Fibroblast of lung (primary cell): Measurements from ENCODE around the gene MRPL45. TPM values are rescaled to one million over a fixed set of nuclear protein-coding genes. Genes with fewer than 3 reads are reported as not detected.

Experiments
- DNase-seq, 2 donors: peaks; one replicate each; pipeline versions ENCODE4 v3.0.0 to v3.0.0-alpha.2; 2010; ENCODE audit warnings: low read depth in 2 of 2
- H2AFZ ChIP-seq: 2 replicates; pipeline ENCODE4 v1.5.1; 2012; ENCODE audit warnings: low read length, control low read depth, inconsistent platforms
- H3K27ac ChIP-seq: 2 replicates; pipeline ENCODE4 v1.5.1; 2011; ENCODE audit warnings: low read length, control low read depth; ENCODE audit not compliant: insufficient read depth
- H3K27me3 ChIP-seq: 2 replicates; pipeline ENCODE4 v1.5.1; 2011; ENCODE audit warnings: mild to moderate bottlenecking, low read length; ENCODE audit not compliant: control insufficient read depth, insufficient read depth
- H3K36me3 ChIP-seq: 2 replicates; pipeline ENCODE4 v1.5.1; 2011; ENCODE audit warnings: low read length; ENCODE audit not compliant: control insufficient read depth, insufficient read depth
- H3K4me1 ChIP-seq: 2 replicates; pipeline ENCODE4 v1.5.1; 2011; ENCODE audit warnings: low read length; ENCODE audit not compliant: control insufficient read depth, insufficient read depth; ENCODE audit errors: extremely low read depth
- H3K4me2 ChIP-seq: 2 replicates; pipeline ENCODE4 v1.5.1; 2011; ENCODE audit warnings: low read length, control low read depth; ENCODE audit not compliant: insufficient read depth; ENCODE audit errors: extremely low read depth
- H3K4me3 ChIP-seq, 4 experiments: fragments of 200-600 bp in 1 of 4; sonication (generic) in 1 of 4; replicated peaks in 1 of 4; 2 replicates each; pipeline ENCODE4 v1.5.1; 2011 to 2016; ENCODE audit warnings: low read length in 4 of 4, low read depth in 3 of 4, mild to moderate bottlenecking in 3 of 4, control low read depth in 2 of 4, inconsistent platforms in 1 of 4, mixed read lengths in 1 of 4; ENCODE audit not compliant: insufficient read depth in 1 of 4; ENCODE audit errors: control extremely low read depth in 1 of 4
- H3K79me2 ChIP-seq: 2 replicates; pipeline ENCODE4 v1.5.1; 2012; ENCODE audit warnings: mild to moderate bottlenecking, low read length, inconsistent platforms; ENCODE audit not compliant: control insufficient read depth, insufficient read depth
- H3K9ac ChIP-seq: 2 replicates; pipeline ENCODE4 v1.5.1; 2011; ENCODE audit warnings: mild to moderate bottlenecking, low read length, control low read depth; ENCODE audit not compliant: insufficient read depth
- H3K9me3 ChIP-seq: 2 replicates; pipeline ENCODE4 v1.5.1; 2012; ENCODE audit warnings: low read depth, low read length; ENCODE audit not compliant: control insufficient read depth, insufficient read depth
- H4K20me1 ChIP-seq: 2 replicates; pipeline ENCODE4 v1.5.1; 2011; ENCODE audit warnings: low read length; ENCODE audit not compliant: control insufficient read depth, insufficient read depth; ENCODE audit errors: extremely low read depth
- EZH2 ChIP-seq: IDR thresholded peaks from 2 replicates; pipeline ENCODE4 v1.5.1; 2012; ENCODE audit warnings: low read length, control low read depth, mild to moderate bottlenecking; ENCODE audit errors: missing control alignments
- polyA plus RNA-seq, 2 donors: library from polyadenylated mRNA; depleted of rRNA in 1 of 2; stranded (reverse) in 1 of 2; unstranded in 1 of 2; fragments of >200 nt; gene quantifications; 2 replicates each; pipeline ENCODE4 v1.2.1, GENCODE V29; 2011 to 2012; ENCODE audit warnings: missing spikeins in 1 of 2
- total RNA-seq: library from RNA; depleted of rRNA; stranded (reverse); fragments of >200 nt; gene quantifications from 2 replicates; pipeline ENCODE4 v1.2.1, GENCODE V29; 2014
- TF ChIP-seq, protein P1 (sequence below), 2 donors: IDR thresholded peaks in 1 of 2; conservative IDR thresholded peaks in 1 of 2; 1 replicate in 1 of 2; 2 replicates in 1 of 2; pipeline ENCODE4 v1.5.1; 2011 to 2012; ENCODE audit warnings: low read length in 2 of 2, control low read depth in 1 of 2, inconsistent platforms in 1 of 2, low read depth in 1 of 2, mild to moderate bottlenecking in 1 of 2

MRPL45 gene
- total and polyA plus RNA-seq, 2 donors (not counting 1 experiment from before 2014, with no cell fraction given): 34.7 to 56.1 TPM

DNA sequence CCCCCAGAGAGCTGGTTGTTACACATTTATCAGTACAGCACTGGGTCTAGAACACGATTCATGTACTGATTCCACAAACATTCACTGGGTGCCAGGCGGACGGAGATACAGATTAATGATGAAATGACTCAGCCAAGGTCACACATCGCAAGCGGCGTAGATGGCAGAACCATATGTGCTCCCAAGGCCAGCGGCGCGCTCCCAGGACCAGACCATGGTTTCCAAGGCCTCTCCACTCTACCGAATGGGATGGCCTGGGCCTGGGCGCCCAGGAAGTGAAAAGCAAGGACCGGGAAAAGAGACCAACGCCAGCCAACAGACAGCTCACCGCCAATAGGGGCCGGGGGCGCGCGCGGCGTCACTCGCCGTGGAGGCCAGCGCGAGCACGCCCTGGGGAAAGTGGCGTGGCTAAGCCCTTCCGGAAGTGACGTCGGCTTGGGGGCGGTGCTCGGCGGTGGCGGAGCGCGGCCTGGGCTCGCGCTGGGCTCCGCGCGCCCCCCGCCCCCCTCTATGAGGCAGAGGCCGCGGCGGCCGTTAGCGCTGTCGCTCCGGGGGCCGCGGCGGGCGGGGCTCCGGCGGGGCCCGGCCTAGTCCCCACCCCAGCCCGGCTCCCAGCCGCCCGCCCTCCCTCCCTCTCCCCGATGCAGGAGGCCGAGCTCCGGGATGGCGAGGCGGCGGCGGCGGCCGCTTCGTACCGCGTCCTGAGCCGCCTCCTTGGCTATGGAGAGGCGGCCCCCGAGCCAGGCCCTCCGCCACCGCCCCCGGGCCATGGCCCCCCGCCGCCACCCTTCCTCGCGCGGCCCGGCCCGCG, 54.6 kb downstream of the MRPL45 start, which contains the start of gene SOCS7:
TSS of gene SOCS7 (plus strand) at position 433 of the 811 bp plus-strand sequence. CDS start at position 642, 209 bp downstream.
- Histone ChIP-seq H3K4me2 (peak within 1 kb of the TSS; percentile 95), H3K4me1 (no peaks in the 10 kb centered on the region), H3K36me3 (no peaks in the 10 kb centered on the region), H3K27me3 (no peaks in the 10 kb centered on the region), H3K4me3 (peak within 1 kb of the TSS; percentile 70 to 82 (median 77)), H3K9ac (peak within 1 kb of the TSS; percentile 68), H2AFZ (peak within 1 kb of the TSS; percentile 96), H3K79me2 (peaks cover 19% of the 10 kb centered on the region), H4K20me1 (no peaks in the 10 kb centered on the region), H3K27ac (peak within 1 kb of the TSS; percentile 89), H3K9me3 (no peaks in the 10 kb centered on the region)
- TF ChIP-seq, protein P1, sequence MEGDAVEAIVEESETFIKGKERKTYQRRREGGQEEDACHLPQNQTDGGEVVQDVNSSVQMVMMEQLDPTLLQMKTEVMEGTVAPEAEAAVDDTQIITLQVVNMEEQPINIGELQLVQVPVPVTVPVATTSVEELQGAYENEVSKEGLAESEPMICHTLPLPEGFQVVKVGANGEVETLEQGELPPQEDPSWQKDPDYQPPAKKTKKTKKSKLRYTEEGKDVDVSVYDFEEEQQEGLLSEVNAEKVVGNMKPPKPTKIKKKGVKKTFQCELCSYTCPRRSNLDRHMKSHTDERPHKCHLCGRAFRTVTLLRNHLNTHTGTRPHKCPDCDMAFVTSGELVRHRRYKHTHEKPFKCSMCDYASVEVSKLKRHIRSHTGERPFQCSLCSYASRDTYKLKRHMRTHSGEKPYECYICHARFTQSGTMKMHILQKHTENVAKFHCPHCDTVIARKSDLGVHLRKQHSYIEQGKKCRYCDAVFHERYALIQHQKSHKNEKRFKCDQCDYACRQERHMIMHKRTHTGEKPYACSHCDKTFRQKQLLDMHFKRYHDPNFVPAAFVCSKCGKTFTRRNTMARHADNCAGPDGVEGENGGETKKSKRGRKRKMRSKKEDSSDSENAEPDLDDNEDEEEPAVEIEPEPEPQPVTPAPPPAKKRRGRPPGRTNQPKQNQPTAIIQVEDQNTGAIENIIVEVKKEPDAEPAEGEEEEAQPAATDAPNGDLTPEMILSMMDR (conservative IDR thresholded peaks at IDR 0.05 in 1 of 2, IDR thresholded peaks at IDR 0.05 in 1 of 2; ENCODE audit: low read depth in 1 of 2, low read length in 2 of 2): no peak
- TF ChIP-seq EZH2: no peak
- DNase-seq: peak; percentile 91

DNA sequence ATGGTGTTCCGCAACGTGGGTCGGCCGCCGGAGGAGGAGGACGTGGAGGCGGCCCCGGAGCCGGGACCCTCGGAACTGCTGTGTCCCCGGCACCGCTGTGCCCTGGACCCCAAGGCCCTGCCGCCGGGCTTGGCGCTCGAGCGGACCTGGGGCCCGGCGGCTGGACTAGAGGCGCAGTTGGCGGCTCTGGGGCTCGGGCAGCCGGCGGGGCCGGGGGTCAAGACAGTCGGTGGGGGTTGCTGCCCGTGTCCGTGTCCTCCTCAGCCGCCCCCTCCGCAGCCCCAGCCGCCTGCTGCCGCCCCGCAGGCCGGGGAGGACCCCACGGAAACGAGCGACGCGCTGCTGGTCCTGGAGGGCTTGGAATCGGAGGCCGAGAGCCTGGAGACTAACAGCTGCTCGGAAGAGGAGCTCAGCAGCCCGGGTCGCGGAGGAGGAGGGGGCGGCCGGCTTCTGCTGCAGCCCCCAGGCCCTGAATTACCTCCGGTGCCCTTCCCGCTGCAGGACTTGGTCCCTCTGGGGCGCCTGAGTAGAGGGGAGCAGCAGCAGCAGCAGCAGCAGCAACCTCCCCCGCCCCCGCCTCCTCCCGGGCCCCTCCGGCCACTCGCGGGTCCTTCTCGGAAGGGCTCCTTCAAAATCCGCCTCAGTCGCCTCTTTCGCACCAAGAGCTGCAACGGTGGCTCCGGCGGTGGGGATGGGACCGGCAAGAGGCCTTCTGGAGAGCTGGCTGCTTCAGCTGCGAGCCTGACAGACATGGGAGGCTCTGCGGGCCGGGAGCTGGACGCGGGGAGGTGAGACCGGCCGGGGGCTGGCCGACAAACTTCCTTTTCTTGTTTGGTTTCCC, 55.5 kb downstream of the MRPL45 start:
- peaks cover 19% of the 10 kb centered on the region for H3K79me2 ChIP-seq
- peaks cover under 1% of the 10 kb centered on the region for H4K20me1 ChIP-seq
- peak; percentile 12 to 29 for DNase-seq
- TF ChIP-seq, protein P1 (conservative IDR thresholded peaks at IDR 0.05 in 1 of 2, IDR thresholded peaks at IDR 0.05 in 1 of 2; ENCODE audit: low read depth in 1 of 2, low read length in 2 of 2): no peak
- TF ChIP-seq EZH2: no peak
- peak overlapping the region; percentile 29 for H2AFZ ChIP-seq
- no peaks in the 10 kb centered on the region for H3K27me3 ChIP-seq
- no peaks in the 10 kb centered on the region for H3K4me1 ChIP-seq
- peak overlapping the region; percentile 70 to 82 (median 77) for H3K4me3 ChIP-seq
- no peaks in the 10 kb centered on the region for H3K36me3 ChIP-seq
- peak overlapping the region; percentile 62 for H3K27ac ChIP-seq
- H3K9me3 ChIP-seq: no peaks in the 10 kb centered on the region
- peak overlapping the region; percentile 65 for H3K9ac ChIP-seq
- H3K4me2 ChIP-seq: peak overlapping the region; percentile 95

DNA sequence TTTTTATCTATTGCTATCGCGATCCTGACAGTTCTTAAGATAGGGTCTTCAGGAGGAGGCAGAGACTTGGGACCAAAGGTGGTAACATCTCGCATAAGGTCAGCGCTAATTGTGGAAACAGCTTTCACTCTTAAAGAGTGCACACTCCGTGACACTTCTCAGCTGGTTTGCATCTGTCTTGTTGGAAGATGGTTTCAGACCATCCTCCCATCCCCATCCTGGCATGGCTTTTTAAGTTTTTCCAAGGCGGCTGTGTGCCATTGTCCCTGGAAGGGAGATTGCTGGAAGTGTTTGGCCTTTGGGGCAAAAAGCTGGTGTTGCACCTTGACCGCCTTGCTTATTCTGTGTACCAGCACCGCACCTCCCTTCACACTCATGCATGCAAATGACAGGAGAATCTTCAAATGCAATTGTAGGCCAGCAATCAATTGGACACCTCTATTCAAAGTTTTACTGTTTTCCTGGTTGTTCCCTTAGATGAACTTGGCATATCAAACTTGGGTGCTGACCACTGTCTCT, 56.2 kb downstream of the MRPL45 start:
- no peak for TF ChIP-seq EZH2
- TF ChIP-seq, protein P1 (conservative IDR thresholded peaks at IDR 0.05 in 1 of 2, IDR thresholded peaks at IDR 0.05 in 1 of 2; ENCODE audit: low read depth in 1 of 2, low read length in 2 of 2): no peak
- Histone ChIP-seq H3K9me3 (no peaks in the 10 kb centered on the region), H3K79me2 (peaks cover 21% of the 10 kb centered on the region), H3K4me2 (peak overlapping the region; percentile 95), H4K20me1 (peaks cover 4% of the 10 kb centered on the region), H3K27ac (no peak overlapping the region), H3K27me3 (no peaks in the 10 kb centered on the region), H3K9ac (peak overlapping the region; percentile 65), H3K4me1 (no peaks in the 10 kb centered on the region), H3K4me3 (peak overlapping the region; percentile 70 to 82 (median 77)), H3K36me3 (no peaks in the 10 kb centered on the region), H2AFZ (peak overlapping the region; percentile 29)
- DNase-seq: peak in 1 of 2 donors; percentile 12
